GM12878 (cell line): ENCODE data around the gene NDUFB11.

Experiments
- EP300 ChIP-seq, 2 experiments: fragments of 150-350 bp in 1 of 2; IDR thresholded peaks; 2 replicates each; pipeline ENCODE4 v1.6.1; 2011 to 2012; ENCODE audit warnings: low read depth in 2 of 2, low read length in 2 of 2, borderline replicate concordance in 1 of 2, improper control_type of control experiment in 1 of 2, inconsistent platforms in 1 of 2; ENCODE audit not compliant: control insufficient read depth in 1 of 2
- YY1 ChIP-seq: IDR thresholded peaks from 2 replicates; pipeline ENCODE4 v1.6.1; 2011; ENCODE audit warnings: low read depth, mild to moderate bottlenecking, low read length

DNA sequence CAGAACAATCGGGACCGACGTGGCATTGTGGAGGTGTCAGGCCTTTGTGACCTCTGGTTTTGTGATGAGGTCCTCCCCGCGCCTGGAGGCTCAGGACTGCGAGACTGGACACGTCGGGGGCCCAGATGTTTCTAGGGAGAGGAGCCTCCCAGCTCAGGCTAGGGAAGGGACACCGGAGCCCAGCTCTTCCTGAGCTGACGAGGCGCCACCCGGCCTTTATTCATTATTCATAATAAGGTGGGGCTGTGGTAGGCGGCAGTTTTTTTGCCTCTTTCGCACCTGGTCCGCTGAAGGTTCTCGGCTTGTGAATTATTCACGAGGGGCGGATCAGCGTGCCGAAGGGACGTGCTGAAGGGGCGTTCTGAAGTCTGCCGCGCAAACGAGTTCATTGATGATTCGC lies 46.8 kb upstream of the NDUFB11 start:
- no peak for TF ChIP-seq YY1
- TF ChIP-seq EP300 (IDR thresholded peaks at IDR 0.05; ENCODE audit: borderline replicate concordance in 1 of 2, control insufficient read depth in 1 of 2, low read depth in 2 of 2, low read length in 2 of 2): no peak
